ENCODE data around the gene CTCF.

CTCF gene

DNA sequence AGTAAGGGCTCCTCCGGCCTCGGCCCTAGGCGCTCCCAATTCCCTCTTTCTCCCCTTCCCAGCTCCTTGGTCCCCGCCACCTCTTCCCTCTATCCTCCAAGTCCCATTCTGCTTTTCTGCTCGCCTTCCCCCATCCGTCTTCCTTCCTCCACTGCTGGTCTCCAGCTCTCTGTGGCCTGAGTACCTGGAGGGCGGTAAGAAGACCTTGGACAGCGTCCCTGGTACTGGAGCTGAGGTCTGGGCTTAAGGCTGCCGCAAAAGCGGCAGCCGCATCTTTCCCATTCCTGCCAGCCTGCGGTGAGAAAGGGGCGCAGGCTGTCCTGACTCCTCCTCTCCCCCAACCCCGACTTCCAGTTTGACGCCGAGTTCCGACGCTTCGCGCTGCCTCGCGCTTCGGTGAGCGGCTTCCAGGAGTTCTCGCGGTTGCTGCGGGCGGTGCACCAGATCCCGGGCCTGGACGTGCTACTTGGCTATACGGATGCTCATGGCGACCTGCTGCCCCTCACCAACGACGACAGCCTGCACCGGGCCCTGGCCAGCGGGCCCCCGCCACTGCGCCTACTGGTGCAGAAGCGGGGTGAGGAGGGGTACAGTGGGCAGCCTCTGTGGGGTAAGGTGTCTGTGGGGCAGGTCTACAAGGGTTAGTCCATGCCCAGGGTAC, 98.9 kb downstream of the CTCF start:
- Histone ChIP-seq H3K4me3 (ENCODE audit: low read length) (peak overlapping the region; percentile 86), H3K9ac (ENCODE audit: low read depth, low read length) (peak overlapping the region; percentile 22; the same call in 1 of the 2 replicates), H3K27me3 (ENCODE audit: insufficient read depth, low read length) (0 out of 2 replicates have a peak, but pooled peaks cover 2% of the 10 kb centered on the region), H3K4me1 (ENCODE audit: insufficient read depth, low read length) (peaks cover 4% of the 10 kb centered on the region; the same call in 1 of the 2 replicates), H3K36me3 (ENCODE audit: insufficient read depth, low read length) (peaks cover 15% of the 10 kb centered on the region), H3K9me3 (ENCODE audit: insufficient read depth, low read depth, low read length) (no peaks in the 10 kb centered on the region), H3K27ac (ENCODE audit: low read depth, low read length) (no peak overlapping the region; the same call in 1 of the 2 replicates)
- WGBS = 10% methylated on average over 39 of the region's 39 CpGs

DNA sequence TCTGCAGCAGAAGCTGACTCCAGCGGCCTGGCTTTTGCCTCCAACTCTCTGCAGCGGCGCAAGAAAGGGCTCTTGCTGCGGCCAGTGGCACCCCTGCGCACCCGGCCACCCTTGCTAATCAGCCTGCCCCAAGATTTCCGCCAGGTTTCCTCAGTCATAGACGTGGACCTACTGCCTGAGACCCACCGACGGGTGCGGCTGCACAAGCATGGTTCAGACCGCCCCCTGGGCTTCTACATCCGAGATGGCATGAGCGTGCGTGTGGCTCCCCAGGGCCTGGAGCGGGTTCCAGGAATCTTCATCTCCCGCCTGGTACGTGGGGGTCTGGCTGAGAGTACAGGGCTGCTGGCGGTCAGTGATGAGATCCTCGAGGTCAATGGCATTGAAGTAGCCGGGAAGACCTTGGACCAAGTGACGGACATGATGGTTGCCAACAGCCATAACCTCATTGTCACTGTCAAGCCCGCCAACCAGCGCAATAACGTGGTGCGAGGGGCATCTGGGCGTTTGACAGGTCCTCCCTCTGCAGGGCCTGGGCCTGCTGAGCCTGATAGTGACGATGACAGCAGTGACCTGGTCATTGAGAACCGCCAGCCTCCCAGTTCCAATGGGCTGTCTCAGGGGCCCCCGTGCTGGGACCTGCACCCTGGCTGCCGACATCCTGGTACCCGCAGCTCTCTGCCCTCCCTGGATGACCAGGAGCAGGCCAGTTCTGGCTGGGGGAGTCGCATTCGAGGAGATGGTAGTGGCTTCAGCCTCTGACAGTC, 99.7 kb downstream of the CTCF start:
- H3K9ac ChIP-seq (ENCODE audit: low read depth, low read length) = peak overlapping the region; percentile 22; the same call in 1 of the 2 replicates
- no peaks in the 10 kb centered on the region for H3K9me3 ChIP-seq (ENCODE audit: insufficient read depth, low read depth, low read length)
- no peak overlapping the region for H3K27ac ChIP-seq (ENCODE audit: low read depth, low read length)
- H3K27me3 ChIP-seq (ENCODE audit: insufficient read depth, low read length) = peaks cover 5% of the 10 kb centered on the region; the same call in 1 of the 2 replicates
- peaks cover 8% of the 10 kb centered on the region for H3K36me3 ChIP-seq (ENCODE audit: insufficient read depth, low read length)
- H3K4me1 ChIP-seq (ENCODE audit: insufficient read depth, low read length) = peaks cover 4% of the 10 kb centered on the region; the same call in 1 of the 2 replicates
- H3K4me3 ChIP-seq (ENCODE audit: low read length) = peak overlapping the region; percentile 86; the same call in 1 of the 2 replicates
- 93% methylated on average over 34 of the region's 34 CpGs for WGBS

DNA sequence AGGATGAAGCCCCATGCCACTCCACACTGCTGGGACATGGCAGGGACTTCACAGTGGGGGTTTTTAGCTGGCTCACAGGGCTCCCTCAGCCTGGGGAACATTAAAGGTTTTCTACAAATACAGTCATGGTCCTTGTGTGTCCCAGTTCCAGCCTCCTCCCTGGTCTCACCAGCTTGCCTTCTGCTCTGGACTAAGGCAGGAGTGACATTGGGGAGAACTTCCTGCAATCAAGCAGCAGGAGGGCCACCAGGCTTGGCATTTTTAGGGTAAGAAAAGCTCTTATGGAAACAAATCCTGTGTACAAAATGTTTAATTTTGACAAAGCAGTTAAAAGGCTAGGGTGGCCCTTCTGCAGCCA, 100.3 kb downstream of the CTCF start:
- Histone ChIP-seq H3K36me3 (ENCODE audit: insufficient read depth, low read length) (peaks cover 5% of the 10 kb centered on the region), H3K4me3 (ENCODE audit: low read length) (no peak overlapping the region), H3K9ac (ENCODE audit: low read depth, low read length) (no peak overlapping the region), H3K9me3 (ENCODE audit: insufficient read depth, low read depth, low read length) (no peaks in the 10 kb centered on the region), H3K4me1 (ENCODE audit: insufficient read depth, low read length) (peaks cover 4% of the 10 kb centered on the region; the same call in 1 of the 2 replicates), H3K27me3 (ENCODE audit: insufficient read depth, low read length) (peaks cover 8% of the 10 kb centered on the region; the same call in 1 of the 2 replicates), H3K27ac (ENCODE audit: low read depth, low read length) (no peak overlapping the region)

GRCh38 chr16:67663151-67663876, 101.0 kb downstream of the CTCF start:
- Histone ChIP-seq H3K4me3 (ENCODE audit: low read length) (no peak overlapping the region), H3K9me3 (ENCODE audit: insufficient read depth, low read depth, low read length) (no peaks in the 10 kb centered on the region), H3K4me1 (ENCODE audit: insufficient read depth, low read length) (peaks cover 4% of the 10 kb centered on the region; the same call in 1 of the 2 replicates), H3K27ac (ENCODE audit: low read depth, low read length) (no peak overlapping the region), H3K36me3 (ENCODE audit: insufficient read depth, low read length) (peaks cover 1% of the 10 kb centered on the region; the same call in 1 of the 2 replicates), H3K27me3 (ENCODE audit: insufficient read depth, low read length) (peaks cover 8% of the 10 kb centered on the region; the same call in 1 of the 2 replicates), H3K9ac (ENCODE audit: low read depth, low read length) (no peak overlapping the region)
- WGBS = 81% methylated on average over 25 of the region's 25 CpGs

DNA sequence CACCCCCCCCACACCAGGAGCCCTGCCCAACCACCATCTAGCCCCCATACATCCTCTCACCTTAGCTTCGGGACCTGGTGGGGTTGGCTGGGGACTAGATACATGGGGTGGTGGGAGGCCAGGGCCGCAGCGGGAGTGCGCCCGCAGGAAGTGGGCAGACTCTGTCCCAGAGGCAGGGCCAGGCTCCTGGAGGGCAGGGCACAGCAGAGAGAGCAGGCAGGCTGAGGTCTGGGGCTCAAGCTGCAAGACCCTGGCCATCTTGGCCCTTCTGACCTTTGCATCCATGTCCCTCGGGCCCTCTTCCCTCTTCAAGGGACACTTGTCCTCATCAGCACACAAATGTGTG, 101.5 kb downstream of the CTCF start:
- H3K36me3 ChIP-seq (ENCODE audit: insufficient read depth, low read length) = no peaks in the 10 kb centered on the region
- no peak overlapping the region for H3K4me3 ChIP-seq (ENCODE audit: low read length)
- H3K27ac ChIP-seq (ENCODE audit: low read depth, low read length) = no peak overlapping the region
- WGBS = 95% methylated on average over 6 of the region's 6 CpGs
- peaks cover 4% of the 10 kb centered on the region; the same call in 1 of the 2 replicates for H3K4me1 ChIP-seq (ENCODE audit: insufficient read depth, low read length)
- H3K9ac ChIP-seq (ENCODE audit: low read depth, low read length) = no peak overlapping the region
- peaks cover 8% of the 10 kb centered on the region; the same call in 1 of the 2 replicates for H3K27me3 ChIP-seq (ENCODE audit: insufficient read depth, low read length)
- H3K9me3 ChIP-seq (ENCODE audit: insufficient read depth, low read depth, low read length) = no peaks in the 10 kb centered on the region

DNA sequence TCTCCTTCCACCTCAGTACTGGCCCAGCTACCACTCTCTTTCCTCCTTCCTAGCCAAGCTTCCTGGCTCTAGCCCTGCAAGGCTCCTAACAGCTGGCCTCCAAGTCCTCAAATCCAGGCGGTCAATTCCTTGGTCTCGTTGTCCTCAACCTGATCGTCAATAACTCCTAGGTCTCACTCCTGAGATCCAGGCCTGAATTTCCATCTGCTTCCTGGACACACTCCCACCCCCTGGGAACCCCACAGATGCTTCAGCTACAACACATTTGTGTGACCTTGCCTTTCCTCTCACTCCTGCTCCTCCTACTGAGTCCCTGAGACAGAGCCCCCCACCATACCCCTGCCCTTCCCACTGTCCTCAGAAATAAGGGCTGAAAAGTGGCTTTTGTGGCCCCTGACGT, 101.9 kb downstream of the CTCF start:
- Histone ChIP-seq H3K4me3 (ENCODE audit: low read length) (no peak overlapping the region), H3K36me3 (ENCODE audit: insufficient read depth, low read length) (no peaks in the 10 kb centered on the region), H3K9me3 (ENCODE audit: insufficient read depth, low read depth, low read length) (no peaks in the 10 kb centered on the region), H3K4me1 (ENCODE audit: insufficient read depth, low read length) (peaks cover 4% of the 10 kb centered on the region; the same call in 1 of the 2 replicates), H3K27me3 (ENCODE audit: insufficient read depth, low read length) (peaks cover 8% of the 10 kb centered on the region; the same call in 1 of the 2 replicates), H3K9ac (ENCODE audit: low read depth, low read length) (no peak overlapping the region), H3K27ac (ENCODE audit: low read depth, low read length) (no peak overlapping the region)
- 84% methylated on average over 4 of the region's 4 CpGs for WGBS

DNA sequence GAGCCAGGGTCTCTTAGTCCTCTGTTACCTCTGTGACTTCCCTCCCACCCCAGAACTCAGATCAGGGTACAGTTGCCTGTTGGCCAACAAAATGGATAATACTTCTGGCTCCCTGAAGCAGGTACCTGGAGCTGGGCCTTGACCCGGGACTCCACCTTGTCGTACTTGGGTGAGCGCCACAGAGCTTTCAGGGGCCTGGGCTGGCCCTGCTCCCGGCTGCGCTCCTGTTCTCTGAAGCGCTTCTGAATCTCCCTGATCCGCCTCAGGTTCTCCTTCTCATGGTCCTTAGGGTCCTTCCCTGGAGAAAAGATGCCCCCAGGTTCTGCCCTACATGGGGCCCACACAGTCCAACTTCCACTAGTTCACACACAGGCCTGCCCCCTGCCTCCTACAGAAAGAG, 102.5 kb downstream of the CTCF start:
- 95% methylated on average over 7 of the region's 7 CpGs for WGBS

GRCh38 chr16:67665598-67665997, 103.3 kb downstream of the CTCF start:
- Histone ChIP-seq H3K9me3 (ENCODE audit: insufficient read depth, low read depth, low read length) (no peaks in the 10 kb centered on the region), H3K27me3 (ENCODE audit: insufficient read depth, low read length) (peaks cover 6% of the 10 kb centered on the region; the same call in 1 of the 2 replicates), H3K27ac (ENCODE audit: low read depth, low read length) (no peak overlapping the region), H3K4me3 (ENCODE audit: low read length) (peak overlapping the region; percentile 76), H3K4me1 (ENCODE audit: insufficient read depth, low read length) (peaks cover 4% of the 10 kb centered on the region; the same call in 1 of the 2 replicates), H3K36me3 (ENCODE audit: insufficient read depth, low read length) (no peaks in the 10 kb centered on the region), H3K9ac (ENCODE audit: low read depth, low read length) (peak overlapping the region; percentile 29; the same call in 1 of the 2 replicates)
- 75% methylated on average over 5 of the region's 5 CpGs for WGBS

More for the DNA sequence above, 102.5 kb downstream of the CTCF start:
- no peaks in the 10 kb centered on the region for H3K36me3 ChIP-seq (ENCODE audit: insufficient read depth, low read length)
- no peaks in the 10 kb centered on the region for H3K9me3 ChIP-seq (ENCODE audit: insufficient read depth, low read depth, low read length)
- peaks cover 6% of the 10 kb centered on the region; the same call in 1 of the 2 replicates for H3K27me3 ChIP-seq (ENCODE audit: insufficient read depth, low read length)
- no peak overlapping the region for H3K27ac ChIP-seq (ENCODE audit: low read depth, low read length)
- no peak overlapping the region for H3K4me3 ChIP-seq (ENCODE audit: low read length)
- no peak overlapping the region for H3K9ac ChIP-seq (ENCODE audit: low read depth, low read length)
- peaks cover 4% of the 10 kb centered on the region; the same call in 1 of the 2 replicates for H3K4me1 ChIP-seq (ENCODE audit: insufficient read depth, low read length)

DNA sequence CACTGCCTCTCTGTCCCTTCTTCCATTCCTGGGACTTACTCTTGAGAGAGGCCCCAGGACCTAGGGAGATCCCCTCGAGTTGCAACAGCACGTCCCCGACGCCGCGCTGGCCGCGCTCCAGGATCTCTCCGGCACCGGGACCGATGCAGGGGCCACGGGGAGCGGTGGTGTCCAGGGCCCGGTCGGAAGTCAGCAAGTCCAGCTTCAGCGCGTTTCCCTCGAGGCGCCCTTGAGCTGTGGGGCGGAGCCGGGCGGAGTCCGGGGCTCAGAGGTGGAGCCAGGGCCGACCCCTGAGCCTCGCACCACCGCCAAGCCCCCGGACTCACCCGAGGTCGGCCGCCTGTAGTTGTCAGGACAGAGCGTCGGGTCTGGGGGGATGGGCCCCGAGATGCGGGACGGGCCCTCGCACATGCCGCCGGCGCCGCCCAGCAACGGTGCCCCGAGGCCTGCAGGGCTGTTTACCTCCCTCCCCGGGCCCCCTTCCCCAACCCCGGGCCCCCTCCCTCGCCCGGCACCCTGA, 103.8 kb downstream of the CTCF start:
- H3K4me1 ChIP-seq (ENCODE audit: insufficient read depth, low read length) = peaks cover 4% of the 10 kb centered on the region; the same call in 1 of the 2 replicates
- no peaks in the 10 kb centered on the region for H3K9me3 ChIP-seq (ENCODE audit: insufficient read depth, low read depth, low read length)
- H3K9ac ChIP-seq (ENCODE audit: low read depth, low read length) = peak overlapping the region; percentile 29; the same call in 1 of the 2 replicates
- 3% methylated on average over 46 of the region's 46 CpGs for WGBS
- peak overlapping the region; percentile 76 for H3K4me3 ChIP-seq (ENCODE audit: low read length)
- 0 out of 2 replicates have a peak overlapping the region, but pooled peaks have one; percentile 13 for H3K27ac ChIP-seq (ENCODE audit: low read depth, low read length)
- peaks cover 6% of the 10 kb centered on the region; the same call in 1 of the 2 replicates for H3K27me3 ChIP-seq (ENCODE audit: insufficient read depth, low read length)
- H3K36me3 ChIP-seq (ENCODE audit: insufficient read depth, low read length) = no peaks in the 10 kb centered on the region

- Histone ChIP-seq H3K4me3 (ENCODE audit: low read length) (peak within 1 kb of the TSS; percentile 76), H3K9me3 (ENCODE audit: insufficient read depth, low read depth, low read length) (no peaks in the 10 kb centered on the region), H3K27ac (ENCODE audit: low read depth, low read length) (0 out of 2 replicates have a peak within 1 kb of the TSS, but pooled peaks have one; percentile 13), H3K36me3 (ENCODE audit: insufficient read depth, low read length) (no peaks in the 10 kb centered on the region), H3K27me3 (ENCODE audit: insufficient read depth, low read length) (peaks cover 6% of the 10 kb centered on the region; the same call in 1 of the 2 replicates), H3K9ac (ENCODE audit: low read depth, low read length) (peak within 1 kb of the TSS; percentile 48), H3K4me1 (ENCODE audit: insufficient read depth, low read length) (peaks cover 4% of the 10 kb centered on the region; the same call in 1 of the 2 replicates)
- WGBS = 7% methylated on average over 78 of the region's 78 CpGs
These were observed 104.5 kb downstream of the CTCF start, which contains the start of the genes C16orf86 and ENKD1 for GRCh38 chr16:67666559-67667452. C16orf86 (plus strand) TSS chr16:67666814; CDS start chr16:67666971, 157 bp downstream. ENKD1 (minus strand) TSS chr16:67666750; CDS start chr16:67666442, 308 bp downstream.

Measured in HUES64 (cell line).